Adrenal gland (tissue), 12 donors: Measurements from ENCODE around the gene TEAD4. TPM values are rescaled to one million over a fixed set of nuclear protein-coding genes. Genes with fewer than 3 reads are reported as not detected.

Experiments used
- DNase-seq, 7 donors: peaks; one replicate each; pipeline ENCODE4 v3.0.0-alpha.2; 2019 to 2020
- H3K27ac ChIP-seq, 5 donors: fragments of 200-600 bp; sonication (generic) in 4 of 5; 1 replicate in 3 of 5; 2 replicates in 2 of 5; pipeline versions ENCODE4 v1.5.1 to v1.8.0; 2016 to 2020; ENCODE audit warnings: mild to moderate bottlenecking in 1 of 5
- H3K27me3 ChIP-seq: fragments of 200-600 bp; 2 replicates; pipeline ENCODE4 v1.8.0; 2021
- H3K36me3 ChIP-seq, 2 donors: fragments of 200-600 bp; replicated peaks in 1 of 2; 1 replicate in 1 of 2; 2 replicates in 1 of 2; pipeline versions ENCODE4 v1.5.1 to v1.8.0; 2018 to 2022
- H3K4me1 ChIP-seq, 2 donors: fragments of 200-600 bp; replicated peaks in 1 of 2; 1 replicate in 1 of 2; 2 replicates in 1 of 2; pipeline versions ENCODE4 v1.5.1 to v1.8.0; 2018 to 2021
- H3K4me3 ChIP-seq, 4 donors: fragments of 200-600 bp; sonication (generic) in 3 of 4; one replicate each; pipeline ENCODE4 v1.5.1; 2016 to 2018
- H3K9me3 ChIP-seq, 3 donors: fragments of 200-600 bp; sonication (generic) in 1 of 3; replicated peaks in 1 of 3; 1 replicate in 2 of 3; 2 replicates in 1 of 3; pipeline versions ENCODE4 v1.5.1 to v1.8.0; 2016 to 2021
- POLR2A ChIP-seq, 2 donors: fragments of 450-650 bp; IDR thresholded peaks; one replicate each; pipeline ENCODE4 v1.6.1; 2017; ENCODE audit warnings: antibody characterized with exemption in 2 of 2, mild to moderate bottlenecking in 2 of 2, moderate library complexity in 1 of 2
- WGBS, 4 donors: extraction: QIAGEN DNeasy Blood & Tissue Kit in 2 of 4; methylation state at CpG; one replicate each; pipeline versions ENCODE4 v1.1.5 to v1.1.7; 2013 to 2017; 5-methylcytosine and 5-hydroxymethylcytosine counted together
- intact Hi-C, 2 donors: fragments of 100-400 bp; cut with DNase I; formaldehyde crosslinking; loops; one replicate each; pipeline versions ENCODE4 v1.14.1 to v1.15.0; 2022 to 2023
- polyA plus RNA-seq, 3 donors: library from polyadenylated mRNA; stranded (reverse); fragments of 200-250 nt in 2 of 3; fragments of 350-450 nt in 1 of 3; fragmentation: Illumina TruSeq in 1 of 3; extraction: RNeasy Lipid Tissue Mini Kit (QIAGEN cat#74804) in 1 of 3; gene quantifications; one replicate each; pipeline ENCODE4 v1.2.3, GENCODE V29; 2013 to 2014
- total RNA-seq, 9 donors: library from RNA; depleted of rRNA in 4 of 9; stranded (reverse); fragments of >200 nt in 4 of 9; fragments of 120-200 nt in 1 of 9; fragmentation: NEBNext Ultra II Directional in 1 of 9; extraction: Animal tissue kit (Norgen Biotek cat#: 25700) in 1 of 9; gene quantifications; one replicate each; pipeline versions ENCODE4 v1.1.0 to v1.2.4, GENCODE V29; 2013 to 2023
- TF ChIP-seq, protein P1 (sequence below), 6 experiments: fragments of 450-650 bp in 4 of 6; fragments of 200-600 bp in 2 of 6; sonication (generic) in 1 of 6; IDR thresholded peaks; 1 replicate in 5 of 6; 2 replicates in 1 of 6; pipeline versions ENCODE4 v1.5.1 to v1.8.0; 2016 to 2021; ENCODE audit warnings: antibody characterized with exemption in 6 of 6, mild to moderate bottlenecking in 2 of 6, moderate library complexity in 1 of 6
- donor health status: healthy with polysubstance abuse.
- donor health status: Bipolar disorder and iron deficiency.
- donor health status: DM: yes; HTN: yes; CAD: no.
- donor health status: DM: no; HTN: no; CAD: no.
- donor health status: DM: no; HTN: no; CAD: no.
- donor health status: DM: yes; HTN: yes; CAD: no.

TEAD4 gene
- total and polyA plus RNA-seq, 12 donors, result 1.2 to 16.6 (median 7.6) TPM

DNA sequence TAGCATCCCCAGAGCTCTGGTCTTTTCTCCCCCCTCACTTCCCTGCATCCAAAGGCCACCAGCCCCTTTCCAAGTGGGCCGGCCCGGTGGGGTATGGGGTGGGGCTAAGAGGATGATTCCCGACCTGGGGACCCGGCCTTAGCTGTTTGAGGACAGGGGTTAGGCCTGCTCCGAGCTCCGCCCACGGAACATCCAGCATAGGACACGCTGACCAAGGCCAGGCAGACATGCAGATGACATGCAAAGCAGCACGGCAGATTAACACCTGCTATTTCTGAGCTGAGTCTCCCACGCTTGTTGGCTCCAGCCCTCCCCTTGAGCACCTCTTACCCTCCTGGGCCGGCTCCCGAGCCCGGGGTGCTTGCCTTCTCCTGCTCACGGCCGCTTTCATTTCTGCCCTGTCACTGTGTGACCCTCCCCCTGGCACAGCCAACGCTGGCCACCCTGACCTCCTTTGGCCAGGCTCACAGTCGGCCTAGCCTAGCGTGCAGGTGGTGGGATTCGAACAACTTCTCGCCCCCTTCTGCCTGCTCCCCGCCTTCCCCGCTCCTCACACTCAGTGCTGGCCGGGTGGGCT is 40.2 kb downstream of the TEAD4 start:
- no peak overlapping the region for H3K4me3 ChIP-seq
- no peaks in the 10 kb centered on the region for H3K36me3 ChIP-seq
- DNase-seq, result no peak
- intact Hi-C loops, result no loop called here
- no peak overlapping the region for H3K27ac ChIP-seq
- no peaks in the 10 kb centered on the region for H3K4me1 ChIP-seq
- WGBS, 4 donors, result 76 to 85% (median 78%) methylated on average over 20 to 23 of the region's 23 CpGs
- TF ChIP-seq POLR2A (IDR thresholded peaks at IDR 0.05), result no peak
- TF ChIP-seq, protein P1, sequence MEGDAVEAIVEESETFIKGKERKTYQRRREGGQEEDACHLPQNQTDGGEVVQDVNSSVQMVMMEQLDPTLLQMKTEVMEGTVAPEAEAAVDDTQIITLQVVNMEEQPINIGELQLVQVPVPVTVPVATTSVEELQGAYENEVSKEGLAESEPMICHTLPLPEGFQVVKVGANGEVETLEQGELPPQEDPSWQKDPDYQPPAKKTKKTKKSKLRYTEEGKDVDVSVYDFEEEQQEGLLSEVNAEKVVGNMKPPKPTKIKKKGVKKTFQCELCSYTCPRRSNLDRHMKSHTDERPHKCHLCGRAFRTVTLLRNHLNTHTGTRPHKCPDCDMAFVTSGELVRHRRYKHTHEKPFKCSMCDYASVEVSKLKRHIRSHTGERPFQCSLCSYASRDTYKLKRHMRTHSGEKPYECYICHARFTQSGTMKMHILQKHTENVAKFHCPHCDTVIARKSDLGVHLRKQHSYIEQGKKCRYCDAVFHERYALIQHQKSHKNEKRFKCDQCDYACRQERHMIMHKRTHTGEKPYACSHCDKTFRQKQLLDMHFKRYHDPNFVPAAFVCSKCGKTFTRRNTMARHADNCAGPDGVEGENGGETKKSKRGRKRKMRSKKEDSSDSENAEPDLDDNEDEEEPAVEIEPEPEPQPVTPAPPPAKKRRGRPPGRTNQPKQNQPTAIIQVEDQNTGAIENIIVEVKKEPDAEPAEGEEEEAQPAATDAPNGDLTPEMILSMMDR (IDR thresholded peaks at IDR 0.05), result no peak
- no peaks in the 10 kb centered on the region for H3K27me3 ChIP-seq
- no peaks in the 10 kb centered on the region for H3K9me3 ChIP-seq

DNA sequence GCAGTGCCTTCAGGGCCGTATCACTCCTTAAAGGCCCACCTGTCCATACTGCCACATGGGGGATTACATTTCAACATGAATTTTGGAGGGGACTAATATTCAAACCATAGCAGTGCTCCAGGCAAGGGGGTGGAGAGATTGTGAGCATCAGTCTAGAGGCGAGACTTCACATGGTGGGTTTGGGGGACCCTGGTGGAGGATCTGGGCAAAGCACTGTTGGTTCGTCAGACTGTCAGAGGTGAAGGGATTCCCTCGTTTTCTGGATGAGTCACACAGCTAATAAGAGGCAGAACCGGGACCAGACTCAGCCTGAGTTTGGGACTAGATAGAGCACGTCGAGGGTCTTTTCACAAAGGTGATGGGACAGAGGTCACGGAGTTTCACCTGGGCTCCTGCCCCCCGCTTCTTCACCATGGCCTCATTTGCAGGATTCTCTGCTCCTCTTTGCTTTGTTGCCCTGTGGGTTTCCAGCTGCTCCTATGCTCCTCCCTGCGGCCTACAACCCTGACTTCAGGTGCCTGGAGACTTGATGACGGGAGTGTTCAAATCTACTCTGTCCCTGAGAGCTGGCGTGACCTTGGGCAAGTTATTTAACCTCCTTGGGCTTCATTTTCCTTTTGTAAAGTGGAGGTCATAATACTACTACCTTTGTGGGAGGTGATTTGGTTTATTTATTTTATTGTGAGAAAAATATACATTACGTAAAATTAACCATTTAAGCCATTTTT is 41.5 kb downstream of the TEAD4 start:
- 50 to 88% (median 65%) methylated on average over 12 to 13 of the region's 13 CpGs for WGBS, 4 donors
- no peak overlapping the region for H3K4me3 ChIP-seq
- H3K9me3 ChIP-seq, result no peaks in the 10 kb centered on the region
- no peak for DNase-seq
- H3K27me3 ChIP-seq, result no peaks in the 10 kb centered on the region
- TF ChIP-seq POLR2A (IDR thresholded peaks at IDR 0.05), result no peak
- TF ChIP-seq, protein P1 (IDR thresholded peaks at IDR 0.05), result no peak
- H3K36me3 ChIP-seq, result no peaks in the 10 kb centered on the region
- no peak overlapping the region for H3K27ac ChIP-seq
- no peaks in the 10 kb centered on the region for H3K4me1 ChIP-seq
- intact Hi-C loops, result no loop called here

DNA sequence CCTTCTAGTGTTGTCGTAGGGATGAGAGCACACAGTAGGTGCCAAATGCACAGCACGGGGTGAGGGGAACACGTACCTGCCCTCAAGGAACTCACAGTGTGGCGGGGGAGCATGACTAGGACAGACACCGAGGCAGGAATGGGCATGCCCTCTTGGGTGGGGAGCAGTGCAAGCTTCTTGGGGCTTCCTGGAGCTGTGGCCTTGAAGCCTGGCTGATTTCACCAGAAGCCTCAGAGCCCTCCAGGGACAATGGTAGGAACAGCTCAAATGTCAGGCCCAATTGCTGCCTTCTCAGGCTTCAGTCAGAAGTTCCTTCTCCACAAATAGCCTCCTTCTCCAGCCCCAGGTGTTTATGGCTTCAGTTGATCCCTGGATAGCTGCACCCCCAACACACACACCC is 43.4 kb downstream of the TEAD4 start:
- no peaks in the 10 kb centered on the region for H3K9me3 ChIP-seq
- WGBS, 4 donors, result 94 to 98% (median 96%) methylated on average over 5 of the region's 5 CpGs
- intact Hi-C loops, result no loop called here
- H3K4me3 ChIP-seq, result no peak overlapping the region
- H3K27ac ChIP-seq, result no peak overlapping the region
- no peak for DNase-seq
- H3K4me1 ChIP-seq, result no peaks in the 10 kb centered on the region
- H3K36me3 ChIP-seq, result no peaks in the 10 kb centered on the region
- no peaks in the 10 kb centered on the region for H3K27me3 ChIP-seq
- TF ChIP-seq POLR2A (IDR thresholded peaks at IDR 0.05), result no peak
- TF ChIP-seq, protein P1 (IDR thresholded peaks at IDR 0.05), result no peak

DNA sequence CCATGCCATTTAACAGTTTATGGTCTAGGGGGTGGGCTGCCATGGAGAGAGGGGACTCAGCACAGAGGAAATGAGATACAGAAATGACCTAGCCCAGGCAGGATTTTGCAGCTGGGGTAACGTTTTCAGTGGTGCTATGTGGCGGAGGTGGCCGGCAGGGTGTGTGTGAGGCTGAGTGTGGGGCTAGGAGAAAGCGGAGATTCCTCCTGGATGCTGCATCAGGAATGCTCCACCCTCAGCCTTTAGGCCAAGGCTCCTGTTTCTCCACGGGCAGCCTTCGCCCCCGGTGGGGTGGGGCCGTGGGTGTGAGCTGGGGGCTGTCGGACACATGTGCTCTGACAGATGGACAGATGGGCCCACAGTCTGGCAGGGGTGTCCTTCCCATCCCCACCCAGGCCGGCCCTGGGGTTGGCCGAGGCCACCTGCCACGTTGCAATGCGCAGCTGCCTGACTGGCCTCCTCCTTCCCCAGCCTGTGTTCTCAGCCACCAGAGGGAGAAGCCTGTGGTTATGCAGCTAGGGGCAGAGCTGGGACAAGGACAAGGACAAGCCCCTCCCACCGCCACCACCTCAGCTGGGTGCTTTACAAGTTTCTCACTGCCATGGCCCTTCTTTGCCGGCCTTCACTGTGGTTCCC is 44.3 kb downstream of the TEAD4 start:
- 74 to 82% (median 78%) methylated on average over 8 to 15 of the region's 15 CpGs for WGBS, 4 donors
- no peak overlapping the region for H3K4me3 ChIP-seq
- H3K27me3 ChIP-seq, result no peaks in the 10 kb centered on the region
- TF ChIP-seq, protein P1 (IDR thresholded peaks at IDR 0.05), result no peak
- no peak for TF ChIP-seq POLR2A (IDR thresholded peaks at IDR 0.05)
- H3K9me3 ChIP-seq, result no peaks in the 10 kb centered on the region
- DNase-seq, result no peak
- no peak overlapping the region for H3K27ac ChIP-seq
- no peaks in the 10 kb centered on the region for H3K36me3 ChIP-seq
- no peaks in the 10 kb centered on the region for H3K4me1 ChIP-seq
- intact Hi-C loops, result no loop called here
